Uterus (tissue), 4 donors: ENCODE data around the gene GPT2. TPM values are rescaled to one million over a fixed set of nuclear protein-coding genes. Genes with fewer than 3 reads are reported as not detected.

ENCODE experiments used
- DNase-seq, 2 donors: peaks; one replicate each; pipeline ENCODE4 v3.0.0-alpha.2; 2019 to 2020
- H3K27ac ChIP-seq, 2 donors: fragments of 200-600 bp; sonication (generic); 1 replicate in 1 of 2; 2 replicates in 1 of 2; pipeline ENCODE4 v1.5.1; 2016 to 2018
- H3K27me3 ChIP-seq, 2 donors: fragments of 200-600 bp; sonication (generic); one replicate each; pipeline ENCODE4 v1.5.1; 2018 to 2019; ENCODE audit warnings: control low read depth in 1 of 2
- H3K36me3 ChIP-seq, 2 donors: fragments of 200-600 bp; sonication (generic); one replicate each; pipeline ENCODE4 v1.5.1; 2019; ENCODE audit warnings: control low read depth in 1 of 2
- H3K4me1 ChIP-seq, 2 donors: fragments of 200-600 bp; sonication (generic); one replicate each; pipeline ENCODE4 v1.5.1; 2018 to 2019; ENCODE audit warnings: control low read depth in 1 of 2
- H3K4me3 ChIP-seq, 2 donors: fragments of 200-600 bp; sonication (generic); 1 replicate in 1 of 2; 2 replicates in 1 of 2; pipeline ENCODE4 v1.5.1; 2018 to 2019; ENCODE audit warnings: mild to moderate bottlenecking in 1 of 2
- H3K9me3 ChIP-seq, 2 donors: fragments of 200-600 bp; sonication (generic); one replicate each; pipeline ENCODE4 v1.5.1; 2019; ENCODE audit warnings: control low read depth in 1 of 2
- CTCF ChIP-seq, 4 experiments: fragments of 200-600 bp in 2 of 4; fragments of 450-650 bp in 2 of 4; sonication (generic) in 2 of 4; IDR thresholded peaks; one replicate each; pipeline ENCODE4 v1.5.1; 2016 to 2019; ENCODE audit warnings: antibody characterized with exemption in 4 of 4, mild to moderate bottlenecking in 2 of 4, moderate library complexity in 1 of 4
- POLR2A ChIP-seq, 2 donors: fragments of 450-650 bp; IDR thresholded peaks; one replicate each; pipeline ENCODE4 v1.6.1; 2016; ENCODE audit warnings: antibody characterized with exemption in 2 of 2, mild to moderate bottlenecking in 1 of 2, moderate library complexity in 1 of 2
- intact Hi-C: fragments of 100-400 bp; cut with DNase I; formaldehyde crosslinking; loops from one replicate; pipeline ENCODE4 v1.15.1; 2023; ENCODE audit warnings: low total_unique reads
- total RNA-seq, 4 donors: library from RNA; depleted of rRNA in 3 of 4; stranded (reverse); fragments of >200 nt in 3 of 4; gene quantifications; one replicate each; pipeline versions ENCODE4 v1.1.0 to v1.2.4, GENCODE V29; 2014 to 2023
- donor health status: DM: yes; HTN: yes; CAD: no.

The GPT2 gene
- total RNA-seq, 4 donors from 2014 or later, result 1.5 to 11.0 (median 4.4) TPM; not detected in 1

GRCh38 chr16:46911650-46912049 is 27.5 kb downstream of the GPT2 start:
- no peaks in the 10 kb centered on the region for H3K4me1 ChIP-seq
- DNase-seq, result no peak
- H3K9me3 ChIP-seq, result no peaks in the 10 kb centered on the region
- intact Hi-C loops, result no loop called here
- no peaks in the 10 kb centered on the region for H3K36me3 ChIP-seq
- TF ChIP-seq POLR2A (IDR thresholded peaks at IDR 0.05), result no peak
- TF ChIP-seq CTCF (IDR thresholded peaks at IDR 0.05), result no peak
- H3K27me3 ChIP-seq, result no peaks in the 10 kb centered on the region
- no peak overlapping the region for H3K27ac ChIP-seq
- no peak overlapping the region for H3K4me3 ChIP-seq

- no peaks in the 10 kb centered on the region for H3K36me3 ChIP-seq
- H3K4me3 ChIP-seq, result no peak overlapping the region
- no peaks in the 10 kb centered on the region for H3K27me3 ChIP-seq
- TF ChIP-seq CTCF (IDR thresholded peaks at IDR 0.05), result no peak
- TF ChIP-seq POLR2A (IDR thresholded peaks at IDR 0.05), result no peak
- H3K9me3 ChIP-seq, result no peaks in the 10 kb centered on the region
- no peak for DNase-seq
- H3K27ac ChIP-seq, result no peak overlapping the region
- H3K4me1 ChIP-seq, result no peaks in the 10 kb centered on the region
- intact Hi-C loops, result no loop called here
These were observed 30.5 kb downstream of the GPT2 start for GRCh38 chr16:46914556-46915201.

- Histone ChIP-seq H3K27ac (no peak overlapping the region), H3K36me3 (no peaks in the 10 kb centered on the region), H3K4me3 (no peak overlapping the region), H3K4me1 (no peaks in the 10 kb centered on the region), H3K9me3 (no peaks in the 10 kb centered on the region), H3K27me3 (no peaks in the 10 kb centered on the region)
- DNase-seq, result no peak
- no peak for TF ChIP-seq CTCF (IDR thresholded peaks at IDR 0.05)
- TF ChIP-seq POLR2A (IDR thresholded peaks at IDR 0.05), result no peak
- intact Hi-C loops, result no loop called here
These were observed 31.4 kb downstream of the GPT2 start for GRCh38 chr16:46915483-46916025.

GRCh38 chr16:46916980-46917379 is 32.8 kb downstream of the GPT2 start:
- Histone ChIP-seq H3K4me3 (no peak overlapping the region), H3K9me3 (no peaks in the 10 kb centered on the region), H3K27ac (no peak overlapping the region), H3K4me1 (no peaks in the 10 kb centered on the region), H3K36me3 (no peaks in the 10 kb centered on the region), H3K27me3 (no peaks in the 10 kb centered on the region)
- intact Hi-C loops, result no loop called here
- TF ChIP-seq POLR2A (IDR thresholded peaks at IDR 0.05), result no peak
- no peak for TF ChIP-seq CTCF (IDR thresholded peaks at IDR 0.05)
- no peak for DNase-seq

- no peaks in the 10 kb centered on the region for H3K4me1 ChIP-seq
- H3K36me3 ChIP-seq, result no peaks in the 10 kb centered on the region
- H3K27me3 ChIP-seq, result no peaks in the 10 kb centered on the region
- DNase-seq, result no peak
- H3K27ac ChIP-seq, result no peak overlapping the region
- no peaks in the 10 kb centered on the region for H3K9me3 ChIP-seq
- intact Hi-C loops, result no loop called here
- H3K4me3 ChIP-seq, result no peak overlapping the region
- TF ChIP-seq POLR2A (IDR thresholded peaks at IDR 0.05), result no peak
- TF ChIP-seq CTCF (IDR thresholded peaks at IDR 0.05), result no peak
These were observed 34.2 kb downstream of the GPT2 start for GRCh38 chr16:46918400-46918799.
